C4-2B (cell line): ENCODE measurements around the gene GRK2.

Experiments
- CTCF ChIP-seq: fragments of 450-650 bp; conservative IDR thresholded peaks from 2 replicates; pipeline ENCODE4 v1.5.1; 2017; ENCODE audit warnings: mild to moderate bottlenecking
- ZFX ChIP-seq: fragments of 450-650 bp; IDR thresholded peaks from 2 replicates; pipeline ENCODE4 v1.6.1; 2017

GRCh38 chr11:67233584-67234190, 32.6 kb upstream of the GRK2 start:
- TF ChIP-seq CTCF (no peak), ZFX (no peak)
